Stomach (tissue), 4 donors: ENCODE results near the gene PFDN6.

Experiments used
- CTCF ChIP-seq, 7 experiments: fragments of 450-650 bp in 4 of 7; fragments of 200-600 bp in 3 of 7; sonication (generic) in 3 of 7; IDR thresholded peaks; one replicate each; pipeline ENCODE4 v1.5.1; 2016 to 2019; ENCODE audit warnings: antibody characterized with exemption in 7 of 7, control low read depth in 2 of 7, mild to moderate bottlenecking in 1 of 7
- POLR2A ChIP-seq, 4 donors: fragments of 450-650 bp; IDR thresholded peaks; one replicate each; pipeline ENCODE4 v1.6.1; 2016; ENCODE audit warnings: antibody characterized with exemption in 4 of 4, control low read depth in 2 of 4, mild to moderate bottlenecking in 1 of 4, moderate library complexity in 1 of 4

DNA sequence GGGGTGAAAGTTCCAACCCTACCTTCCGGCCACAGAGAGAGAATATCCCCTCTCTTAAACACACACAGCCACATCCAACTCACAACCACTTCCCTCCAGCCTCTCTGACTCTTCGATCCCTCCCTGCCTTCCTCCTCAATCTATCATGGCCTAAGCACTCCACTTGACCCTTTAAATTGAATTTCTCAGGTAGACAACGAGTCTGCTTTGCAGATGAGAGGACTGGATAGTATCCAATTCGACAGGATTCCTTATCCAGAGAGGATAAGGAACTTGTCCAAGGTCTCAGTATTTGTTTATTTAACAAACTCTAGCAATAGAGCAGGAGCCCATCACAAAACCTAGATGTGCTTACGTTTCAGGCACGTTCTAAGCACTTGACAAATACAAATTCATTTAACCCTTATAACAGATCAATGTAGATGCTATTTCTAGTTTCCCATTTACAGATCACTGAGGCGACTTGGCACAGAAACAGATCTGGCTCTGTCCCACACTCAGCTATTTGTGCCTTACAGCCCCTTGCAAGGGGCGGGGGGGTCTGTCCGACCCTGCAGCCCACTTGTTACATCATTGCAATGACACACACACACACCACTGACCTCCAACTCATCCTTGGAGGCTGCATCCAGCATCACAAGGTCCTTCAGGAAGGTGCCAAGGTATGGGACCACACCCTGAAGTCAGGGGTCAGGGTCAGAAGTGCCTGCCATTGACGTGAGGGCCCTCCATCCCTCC is 4.9 kb downstream of the PFDN6 start:
- TF ChIP-seq CTCF (IDR thresholded peaks at IDR 0.05), result no peak
- no peak for TF ChIP-seq POLR2A (IDR thresholded peaks at IDR 0.05)
